HPDE6-E6E7 (cell line): ENCODE results near the gene MYL6.
"Not testable (repeated sequence)": the region's sequence is repeated elsewhere in the genome, so short reads cannot be mapped to it uniquely, and the experiment has no call there.

Experiments used
- DNase-seq: peaks from one replicate; pipeline ENCODE4 v3.0.0; 2011; ENCODE audit warnings: missing footprints; ENCODE audit errors: extremely low spot score

Gene MYL6

GRCh38 chr12:56156464-56157200, 1.5 kb upstream of the MYL6 start:
- not testable (repeated sequence) for DNase-seq

GRCh38 chr12:56157201-56158028, 744 bp upstream of the MYL6 start:
- DNase-seq: peak; percentile 70

GRCh38 chr12:56158926-56159461, 835 bp downstream of the MYL6 start:
- peak; percentile 44 for DNase-seq

GRCh38 chr12:56159482-56160192, 1.5 kb downstream of the MYL6 start:
- DNase-seq: no peak

- DNase-seq: no peak
Observed at GRCh38 chr12:56160193-56160763, 2.1 kb downstream of the MYL6 start.

- DNase-seq: no peak
Observed at GRCh38 chr12:56160894-56161689, 2.9 kb downstream of the MYL6 start.

GRCh38 chr12:56161690-56162351, 3.7 kb downstream of the MYL6 start:
- DNase-seq: no peak

GRCh38 chr12:56162468-56163290, 4.5 kb downstream of the MYL6 start:
- no peak for DNase-seq

GRCh38 chr12:56163533-56164344, 5.6 kb downstream of the MYL6 start:
- no peak for DNase-seq

- no peak for DNase-seq
Observed at GRCh38 chr12:56164345-56164729, 6.2 kb downstream of the MYL6 start.

- DNase-seq: no peak
Observed at GRCh38 chr12:56165369-56165768, 7.2 kb downstream of the MYL6 start.

- DNase-seq: no peak
Observed at GRCh38 chr12:56169229-56169759, 11.1 kb downstream of the MYL6 start.

- no peak for DNase-seq
Observed at GRCh38 chr12:56172839-56173238, 14.7 kb downstream of the MYL6 start.

GRCh38 chr12:56178347-56178746, 20.2 kb downstream of the MYL6 start:
- no peak for DNase-seq

GRCh38 chr12:56186957-56187356, 28.8 kb downstream of the MYL6 start:
- no peak for DNase-seq

- no peak for DNase-seq
Observed at GRCh38 chr12:56188131-56188777, 30.1 kb downstream of the MYL6 start.

GRCh38 chr12:56188778-56189098, 30.6 kb downstream of the MYL6 start:
- no peak for DNase-seq
